Spleen (tissue), 7 donors: ENCODE data around the gene WDR90.

ENCODE experiments used
- CTCF ChIP-seq, 11 experiments: fragments of 200-600 bp in 7 of 11; fragments of 450-650 bp in 4 of 11; sonication (generic) in 4 of 11; IDR thresholded peaks in 8 of 11; conservative IDR thresholded peaks in 3 of 11; 1 replicate in 7 of 11; 2 replicates in 4 of 11; pipeline versions ENCODE4 v1.4.0 to v1.8.0; 2016 to 2021; ENCODE audit warnings: antibody characterized with exemption in 11 of 11, inconsistent platforms in 4 of 11, mild to moderate bottlenecking in 1 of 11
- POLR2A ChIP-seq, 3 donors: fragments of 450-650 bp; IDR thresholded peaks; one replicate each; pipeline ENCODE4 v1.5.1; 2017; ENCODE audit warnings: antibody characterized with exemption in 3 of 3, mild to moderate bottlenecking in 1 of 3
- donor health status: DM: no; HTN: no; CAD: no; lungs with moderate emphysema.
- donor health status: DM: no; HTN: no; CAD: no.
- donor health status: DM: no; HTN: no; CAD: no.

GRCh38 chr16:714558-715476 lies 65.7 kb downstream of the WDR90 start, which contains the start of gene METRN:
- TF ChIP-seq CTCF (IDR thresholded peaks at IDR 0.05 in 8 of 11, conservative IDR thresholded peaks at IDR 0.05 in 3 of 11) (peak in 1 of 11 experiments; percentile 6), POLR2A (IDR thresholded peaks at IDR 0.05) (no peak)
